MM.1S (cell line): Measurements from ENCODE around the gene FAF1.

ENCODE experiments used
- DNase-seq: peaks from one replicate; pipeline ENCODE4 v3.0.0-alpha.2; 2015
- H2AFZ ChIP-seq: fragments of 300-600 bp; sonication (generic); 2 replicates; pipeline ENCODE4 v1.6.0; 2016; ENCODE audit warnings: antibody characterized with exemption, low read length
- H3F3A ChIP-seq: fragments of 300-600 bp; sonication (generic); 2 replicates; pipeline ENCODE4 v1.6.1; 2016; ENCODE audit warnings: mild to moderate bottlenecking, antibody characterized with exemption, low read length, moderate library complexity, mixed read lengths; ENCODE audit not compliant: insufficient read depth
- H3K27ac ChIP-seq: fragments of 300-600 bp; sonication (generic); 2 replicates; pipeline ENCODE4 v1.5.1; 2016; ENCODE audit warnings: mild to moderate bottlenecking, low read length
- H3K27me3 ChIP-seq: fragments of 300-600 bp; sonication (generic); replicated peaks from 2 replicates; pipeline ENCODE4 v1.6.0; 2016; ENCODE audit warnings: low read length; ENCODE audit not compliant: insufficient read depth
- H3K36me3 ChIP-seq: fragments of 300-600 bp; sonication (generic); replicated peaks from 2 replicates; pipeline ENCODE4 v1.6.1; 2016; ENCODE audit warnings: mild to moderate bottlenecking, low read length, mixed read lengths; ENCODE audit not compliant: insufficient read depth
- H3K4me1 ChIP-seq: fragments of 300-600 bp; sonication (generic); 2 replicates; pipeline ENCODE4 v1.6.1; 2016; ENCODE audit warnings: low read length, mixed read lengths
- H3K4me2 ChIP-seq: fragments of 300-600 bp; sonication (generic); 2 replicates; pipeline ENCODE4 v1.6.0; 2016; ENCODE audit warnings: low read depth, low read length
- H3K4me3 ChIP-seq: fragments of 300-600 bp; sonication (generic); 2 replicates; pipeline ENCODE4 v1.5.1; 2016; ENCODE audit warnings: low read length, mixed read lengths
- H3K79me2 ChIP-seq: fragments of 300-600 bp; sonication (generic); 2 replicates; pipeline ENCODE4 v1.6.1; 2016; ENCODE audit warnings: mixed run types, low read length, mixed read lengths
- H3K9ac ChIP-seq: fragments of 300-600 bp; sonication (generic); 2 replicates; pipeline ENCODE4 v1.6.1; 2016; ENCODE audit warnings: low read length, mixed read lengths
- H3K9me2 ChIP-seq: fragments of 300-600 bp; sonication (generic); replicated peaks from 2 replicates; pipeline ENCODE4 v1.6.1; 2016; ENCODE audit warnings: mild to moderate bottlenecking, low read length, mixed read lengths; ENCODE audit not compliant: insufficient read depth
- H3K9me3 ChIP-seq: fragments of 300-600 bp; sonication (generic); replicated peaks from 2 replicates; pipeline ENCODE4 v1.6.1; 2016; ENCODE audit warnings: mild to moderate bottlenecking, low read length, mixed read lengths; ENCODE audit not compliant: insufficient read depth
- H4K20me1 ChIP-seq: fragments of 300-600 bp; sonication (generic); 2 replicates; pipeline ENCODE4 v1.6.1; 2016; ENCODE audit warnings: mild to moderate bottlenecking, low read length, moderate library complexity, mixed read lengths; ENCODE audit not compliant: insufficient read depth
- EZH2 ChIP-seq: fragments of 300-600 bp; sonication (generic); optimal IDR thresholded peaks from 2 replicates; pipeline ENCODE3; 2017; ENCODE audit warnings: low read depth, mild to moderate bottlenecking, antibody characterized with exemption, low read length, mixed read lengths
- EZH2phosphoT487 ChIP-seq: fragments of 300-600 bp; sonication (generic); IDR thresholded peaks from 2 replicates; pipeline ENCODE4 v1.6.1; 2018; ENCODE audit warnings: antibody characterized with exemption, low read length
- TF ChIP-seq, protein P1 (sequence below): fragments of 300-600 bp; sonication (generic); IDR thresholded peaks from 2 replicates; pipeline ENCODE4 v1.5.1; 2016; ENCODE audit warnings: antibody characterized with exemption, low read length, mixed read lengths

The FAF1 gene

DNA sequence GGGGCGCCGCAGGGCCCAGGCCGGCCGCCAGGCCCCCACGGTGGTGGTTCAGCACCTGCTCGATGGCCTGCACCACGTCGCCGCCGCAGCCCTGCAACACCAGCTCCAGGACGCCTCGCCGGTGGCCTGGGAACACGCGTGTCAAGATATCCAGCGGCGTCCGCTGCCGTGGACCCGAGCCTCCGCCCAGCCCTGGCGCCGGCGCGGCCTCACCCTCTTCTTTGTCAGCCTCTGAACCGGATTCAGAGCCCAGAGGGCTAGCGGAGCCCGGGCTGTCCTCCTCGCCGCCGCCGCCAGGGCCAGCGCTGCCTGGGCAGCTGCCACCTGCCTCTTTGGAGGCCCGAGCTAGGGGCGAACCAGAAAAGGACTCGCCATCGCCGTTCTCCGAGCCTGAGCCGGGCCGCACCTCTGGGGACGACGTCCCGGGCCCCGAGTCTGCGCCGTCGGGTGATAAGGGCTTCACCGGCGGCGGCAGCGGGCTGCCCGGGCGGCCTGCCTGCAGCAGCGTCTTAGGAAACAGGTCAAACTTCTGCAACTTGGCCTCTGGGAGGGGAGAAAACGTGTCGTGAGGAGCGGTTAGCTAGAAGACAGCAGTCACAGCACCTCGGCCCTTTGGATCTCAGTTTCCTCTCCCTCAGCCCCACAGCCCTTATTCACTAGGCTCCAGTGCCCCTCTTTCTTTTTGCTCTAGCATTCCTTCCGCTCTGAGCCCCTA is 540.7 kb downstream of the FAF1 start:
- Histone ChIP-seq H3K4me3 (no peak overlapping the region), H2AFZ (no peak overlapping the region), H3K4me2 (no peak overlapping the region), H3K79me2 (no peaks in the 10 kb centered on the region), H3K27ac (no peak overlapping the region), H3K36me3 (no peaks in the 10 kb centered on the region), H3K9ac (no peak overlapping the region), H3F3A (no peaks in the 10 kb centered on the region), H3K9me3 (no peaks in the 10 kb centered on the region), H3K27me3 (no peaks in the 10 kb centered on the region), H3K4me1 (no peaks in the 10 kb centered on the region), H3K9me2 (no peaks in the 10 kb centered on the region), H4K20me1 (no peaks in the 10 kb centered on the region)
- TF ChIP-seq EZH2phosphoT487: no peak
- TF ChIP-seq EZH2: no peak
- TF ChIP-seq, protein P1, sequence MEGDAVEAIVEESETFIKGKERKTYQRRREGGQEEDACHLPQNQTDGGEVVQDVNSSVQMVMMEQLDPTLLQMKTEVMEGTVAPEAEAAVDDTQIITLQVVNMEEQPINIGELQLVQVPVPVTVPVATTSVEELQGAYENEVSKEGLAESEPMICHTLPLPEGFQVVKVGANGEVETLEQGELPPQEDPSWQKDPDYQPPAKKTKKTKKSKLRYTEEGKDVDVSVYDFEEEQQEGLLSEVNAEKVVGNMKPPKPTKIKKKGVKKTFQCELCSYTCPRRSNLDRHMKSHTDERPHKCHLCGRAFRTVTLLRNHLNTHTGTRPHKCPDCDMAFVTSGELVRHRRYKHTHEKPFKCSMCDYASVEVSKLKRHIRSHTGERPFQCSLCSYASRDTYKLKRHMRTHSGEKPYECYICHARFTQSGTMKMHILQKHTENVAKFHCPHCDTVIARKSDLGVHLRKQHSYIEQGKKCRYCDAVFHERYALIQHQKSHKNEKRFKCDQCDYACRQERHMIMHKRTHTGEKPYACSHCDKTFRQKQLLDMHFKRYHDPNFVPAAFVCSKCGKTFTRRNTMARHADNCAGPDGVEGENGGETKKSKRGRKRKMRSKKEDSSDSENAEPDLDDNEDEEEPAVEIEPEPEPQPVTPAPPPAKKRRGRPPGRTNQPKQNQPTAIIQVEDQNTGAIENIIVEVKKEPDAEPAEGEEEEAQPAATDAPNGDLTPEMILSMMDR: no peak
- no peak for DNase-seq

DNA sequence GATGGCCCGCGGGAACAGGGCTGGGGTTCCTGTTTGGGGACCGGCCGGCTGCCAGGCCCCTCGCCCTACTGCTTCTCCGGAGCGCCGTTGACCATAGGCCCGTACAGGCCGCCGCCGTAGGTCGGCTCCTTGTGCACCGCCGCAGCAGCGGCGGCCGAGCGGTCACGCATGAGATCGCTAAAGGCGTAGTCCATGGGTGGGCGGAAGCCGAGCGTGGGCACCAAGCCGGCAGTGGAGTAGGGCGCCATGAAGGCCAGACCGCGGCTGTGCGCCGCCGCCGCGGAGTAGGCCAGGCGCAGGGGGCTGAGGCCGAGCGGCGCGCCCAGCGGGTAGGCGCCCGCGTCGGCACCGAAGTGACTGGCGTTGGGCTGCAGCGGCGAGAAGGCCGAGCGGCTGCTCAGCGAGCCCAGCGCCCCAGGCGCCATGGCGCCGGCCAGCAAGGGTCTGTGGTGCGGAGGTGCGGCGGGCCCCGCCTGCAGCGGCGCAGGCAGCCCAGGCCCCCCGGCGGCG is 541.4 kb downstream of the FAF1 start:
- no peaks in the 10 kb centered on the region for H3K36me3 ChIP-seq
- H2AFZ ChIP-seq: no peak overlapping the region
- H3K9ac ChIP-seq: no peak overlapping the region
- H3K4me1 ChIP-seq: no peaks in the 10 kb centered on the region
- TF ChIP-seq EZH2phosphoT487 (no peak), EZH2 (no peak)
- TF ChIP-seq, protein P1: no peak
- H3K4me3 ChIP-seq: no peak overlapping the region
- no peaks in the 10 kb centered on the region for H3K9me2 ChIP-seq
- H3K27me3 ChIP-seq: no peaks in the 10 kb centered on the region
- no peak overlapping the region for H3K4me2 ChIP-seq
- H3K79me2 ChIP-seq: no peaks in the 10 kb centered on the region
- H3K9me3 ChIP-seq: no peaks in the 10 kb centered on the region
- no peak for DNase-seq
- no peaks in the 10 kb centered on the region for H3F3A ChIP-seq
- no peak overlapping the region for H3K27ac ChIP-seq
- no peaks in the 10 kb centered on the region for H4K20me1 ChIP-seq

DNA sequence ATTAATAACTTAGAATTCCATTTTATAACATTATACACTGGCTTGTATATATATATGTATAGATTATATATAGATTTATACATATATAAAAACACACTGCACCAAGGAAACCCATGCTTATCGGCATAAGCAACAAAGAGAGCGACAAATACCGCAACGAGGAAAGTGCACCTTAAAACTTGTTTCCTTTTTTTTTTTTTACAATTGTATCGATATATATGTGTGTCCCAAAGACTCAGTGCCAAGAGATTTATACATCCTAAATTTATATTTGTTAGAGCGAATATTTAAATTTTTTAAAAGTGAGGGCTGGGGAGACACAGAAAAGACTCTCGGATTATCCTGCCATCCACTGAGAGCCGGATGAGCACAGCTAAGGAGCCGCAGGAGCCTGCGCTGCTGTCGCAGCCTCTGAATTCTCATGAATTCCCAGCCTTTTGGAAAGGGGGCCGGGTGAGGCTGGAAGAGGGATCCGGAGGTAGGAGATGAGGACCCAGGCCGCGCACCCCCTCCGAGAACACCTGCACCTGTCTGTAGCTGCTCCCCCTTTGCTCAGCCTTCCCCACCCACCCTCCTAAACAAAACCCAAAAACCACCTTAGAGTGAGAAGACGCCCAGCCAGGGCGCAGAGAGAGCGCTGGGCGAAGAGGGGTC is 542.0 kb downstream of the FAF1 start:
- Histone ChIP-seq H4K20me1 (no peaks in the 10 kb centered on the region), H3K79me2 (no peaks in the 10 kb centered on the region), H3K9ac (no peak overlapping the region), H3K27ac (no peak overlapping the region), H3K4me2 (no peak overlapping the region), H3K36me3 (no peaks in the 10 kb centered on the region), H2AFZ (no peak overlapping the region), H3K9me3 (no peaks in the 10 kb centered on the region), H3F3A (no peaks in the 10 kb centered on the region), H3K27me3 (no peaks in the 10 kb centered on the region), H3K4me3 (no peak overlapping the region), H3K9me2 (no peaks in the 10 kb centered on the region), H3K4me1 (no peaks in the 10 kb centered on the region)
- no peak for DNase-seq
- TF ChIP-seq EZH2: no peak
- no peak for TF ChIP-seq EZH2phosphoT487
- TF ChIP-seq, protein P1: no peak
